Esophagus (tissue), 2 donors: ENCODE data around the gene RINL. TPM values are rescaled to one million over a fixed set of nuclear protein-coding genes. Genes with fewer than 3 reads are reported as not detected.

ENCODE experiments used
- H3K27ac ChIP-seq, 2 donors: one replicate each; pipeline ENCODE4 v1.5.1; 2013; ENCODE audit warnings: low read depth in 2 of 2, mild to moderate bottlenecking in 2 of 2, inconsistent platforms in 1 of 2, low read length in 1 of 2, moderate library complexity in 1 of 2
- H3K27me3 ChIP-seq, 2 donors: one replicate each; pipeline ENCODE4 v1.6.1; 2013; ENCODE audit warnings: low read length in 2 of 2, control low read depth in 1 of 2, mild to moderate bottlenecking in 1 of 2; ENCODE audit not compliant: insufficient read depth in 2 of 2, control insufficient read depth in 1 of 2
- H3K36me3 ChIP-seq, 2 donors: one replicate each; pipeline ENCODE4 v1.6.1; 2013; ENCODE audit warnings: low read length in 1 of 2; ENCODE audit not compliant: control insufficient read depth in 2 of 2, insufficient read depth in 2 of 2
- H3K4me1 ChIP-seq, 2 donors: one replicate each; pipeline ENCODE4 v1.6.1; 2013; ENCODE audit warnings: low read length in 1 of 2; ENCODE audit not compliant: control insufficient read depth in 2 of 2, insufficient read depth in 2 of 2
- H3K4me3 ChIP-seq, 2 donors: one replicate each; pipeline ENCODE4 v1.5.1; 2013; ENCODE audit warnings: low read length in 2 of 2, mild to moderate bottlenecking in 2 of 2, low read depth in 1 of 2, moderate library complexity in 1 of 2
- H3K9me3 ChIP-seq, 2 donors: one replicate each; pipeline ENCODE4 v1.6.1; 2013; ENCODE audit warnings: mild to moderate bottlenecking in 2 of 2, low read depth in 1 of 2, low read length in 1 of 2, moderate library complexity in 1 of 2; ENCODE audit not compliant: control insufficient read depth in 2 of 2, insufficient read depth in 1 of 2
- WGBS, 2 donors: extraction: QIAGEN DNeasy Blood & Tissue Kit; methylation state at CpG; one replicate each; pipeline ENCODE4 v1.1.7; 2013; 5-methylcytosine and 5-hydroxymethylcytosine counted together
- polyA plus RNA-seq, 2 donors: library from polyadenylated mRNA; stranded (reverse); fragments of 200-250 nt; gene quantifications; one replicate each; pipeline ENCODE4 v1.2.3, GENCODE V29; 2013
- donor health status: healthy with polysubstance abuse.
- donor health status: Bipolar disorder and iron deficiency.

The RINL gene
- polyA plus RNA-seq, 2 donors, result 8.4 to 20.5 TPM

DNA sequence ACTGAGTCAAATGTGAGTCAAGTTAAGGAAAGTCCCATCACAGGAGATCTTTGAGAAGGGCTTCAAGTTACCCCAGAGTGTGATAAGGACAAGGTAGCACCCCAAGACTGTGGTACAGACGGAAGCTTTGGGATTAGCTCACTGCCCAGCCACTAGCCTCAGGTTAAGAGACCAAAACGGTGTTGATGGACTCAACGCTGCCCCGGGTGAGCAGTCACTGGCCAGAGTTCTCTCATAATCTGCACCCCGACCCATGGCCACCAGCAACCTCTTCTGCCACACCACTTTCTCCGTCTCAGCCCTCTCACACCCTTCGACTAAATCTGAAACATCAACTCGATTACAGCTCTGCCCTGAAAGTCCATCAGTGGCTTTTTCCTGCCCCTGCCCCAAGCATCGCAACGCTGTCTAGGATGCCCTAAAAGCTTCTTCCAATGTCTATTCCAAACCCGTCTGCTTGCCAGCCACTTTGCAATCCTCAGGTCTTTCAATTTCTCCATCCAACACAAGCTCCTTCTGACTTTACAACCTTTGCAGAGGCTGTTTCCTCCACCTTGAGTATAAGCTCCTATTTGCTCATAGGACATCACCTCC lies 33.9 kb downstream of the RINL start:
- H3K27me3 ChIP-seq, result no peaks in the 10 kb centered on the region
- H3K36me3 ChIP-seq, result peaks cover 29 to 67% of the 10 kb centered on the region in 2 donors
- WGBS, 2 donors, result 85 to 86% methylated on average over 11 of the region's 11 CpGs
- H3K4me3 ChIP-seq, result no peak overlapping the region
- peaks cover 3 to 4% of the 10 kb centered on the region in 2 donors for H3K4me1 ChIP-seq
- H3K9me3 ChIP-seq, result no peaks in the 10 kb centered on the region
- no peak overlapping the region for H3K27ac ChIP-seq

DNA sequence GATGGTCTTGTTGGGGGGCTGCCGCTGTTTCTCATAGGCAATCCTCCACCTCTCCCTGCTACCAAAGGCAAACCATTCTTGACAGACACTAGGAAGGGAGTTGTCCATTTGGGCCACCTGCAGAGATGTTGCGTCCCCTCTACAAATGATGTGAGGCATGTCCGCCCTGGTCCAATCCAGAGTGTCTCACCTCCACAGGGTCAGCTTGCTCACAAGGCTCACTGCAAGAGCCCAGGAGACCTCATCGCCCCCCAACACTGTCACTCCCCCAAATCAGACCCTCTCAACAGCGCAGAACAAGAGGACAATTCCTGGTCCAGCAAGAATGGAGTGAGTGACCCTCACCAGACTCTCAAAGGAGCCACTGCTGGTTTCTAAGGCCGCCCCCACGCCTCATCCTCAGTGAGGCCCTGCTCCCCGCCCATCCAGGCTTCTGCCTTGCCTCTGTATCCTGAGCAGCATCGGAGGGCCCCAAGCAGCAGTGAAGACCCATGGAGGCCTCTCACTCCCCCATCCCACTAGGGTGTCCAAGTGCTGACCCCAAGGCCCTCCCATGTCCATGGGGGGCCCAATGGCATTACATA lies 34.8 kb downstream of the RINL start:
- Histone ChIP-seq H3K4me1 (peaks cover 3 to 4% of the 10 kb centered on the region in 2 donors), H3K27ac (peak overlapping the region; percentile 53 to 72), H3K9me3 (no peaks in the 10 kb centered on the region), H3K27me3 (no peaks in the 10 kb centered on the region), H3K36me3 (peaks cover 34 to 75% of the 10 kb centered on the region in 2 donors), H3K4me3 (no peak overlapping the region)
- WGBS, 2 donors, result 92 to 93% methylated on average over 9 of the region's 9 CpGs

DNA sequence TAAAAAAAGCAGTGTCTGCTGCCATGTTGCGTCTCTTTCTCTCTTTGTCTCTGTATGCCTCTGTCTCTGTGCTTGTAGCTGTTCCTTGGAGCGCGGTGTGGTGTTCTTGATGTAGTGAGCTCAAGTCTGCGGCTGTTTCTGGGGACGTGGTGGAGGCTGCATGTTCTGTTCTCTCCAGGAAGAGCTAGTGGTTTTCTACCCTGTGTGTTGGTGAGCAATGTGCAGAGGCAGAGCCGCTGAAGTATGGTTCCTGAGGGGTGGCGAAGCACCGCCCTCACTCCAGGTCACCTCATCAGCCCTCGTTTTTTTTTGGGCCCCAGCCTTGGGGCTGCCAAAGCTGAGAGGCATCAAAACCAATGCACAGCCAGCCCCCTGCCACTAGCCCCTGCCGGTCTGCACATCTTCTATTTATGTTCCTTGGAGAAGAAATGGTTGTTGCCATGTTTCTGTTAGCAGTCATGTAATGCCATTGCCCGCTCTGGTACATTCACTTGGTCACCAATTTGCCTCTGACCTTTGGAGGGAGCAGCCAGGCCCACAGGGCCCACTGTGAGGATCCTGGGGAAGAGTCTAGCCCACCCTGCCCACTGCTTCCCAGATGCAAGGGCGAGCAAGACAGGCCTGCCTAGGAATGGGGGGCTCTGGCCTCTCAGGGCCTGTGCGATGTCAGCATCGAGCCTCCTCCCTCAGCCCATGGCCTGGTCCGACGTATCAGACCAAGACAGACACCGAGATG lies 35.5 kb downstream of the RINL start:
- H3K4me3 ChIP-seq, result no peak overlapping the region
- no peaks in the 10 kb centered on the region for H3K9me3 ChIP-seq
- no peaks in the 10 kb centered on the region for H3K27me3 ChIP-seq
- peaks cover 3 to 6% of the 10 kb centered on the region in 2 donors for H3K4me1 ChIP-seq
- WGBS, 2 donors, result 82 to 85% methylated on average over 17 of the region's 17 CpGs
- H3K27ac ChIP-seq, result peak overlapping the region; percentile 53 to 72
- peaks cover 35 to 81% of the 10 kb centered on the region in 2 donors for H3K36me3 ChIP-seq

DNA sequence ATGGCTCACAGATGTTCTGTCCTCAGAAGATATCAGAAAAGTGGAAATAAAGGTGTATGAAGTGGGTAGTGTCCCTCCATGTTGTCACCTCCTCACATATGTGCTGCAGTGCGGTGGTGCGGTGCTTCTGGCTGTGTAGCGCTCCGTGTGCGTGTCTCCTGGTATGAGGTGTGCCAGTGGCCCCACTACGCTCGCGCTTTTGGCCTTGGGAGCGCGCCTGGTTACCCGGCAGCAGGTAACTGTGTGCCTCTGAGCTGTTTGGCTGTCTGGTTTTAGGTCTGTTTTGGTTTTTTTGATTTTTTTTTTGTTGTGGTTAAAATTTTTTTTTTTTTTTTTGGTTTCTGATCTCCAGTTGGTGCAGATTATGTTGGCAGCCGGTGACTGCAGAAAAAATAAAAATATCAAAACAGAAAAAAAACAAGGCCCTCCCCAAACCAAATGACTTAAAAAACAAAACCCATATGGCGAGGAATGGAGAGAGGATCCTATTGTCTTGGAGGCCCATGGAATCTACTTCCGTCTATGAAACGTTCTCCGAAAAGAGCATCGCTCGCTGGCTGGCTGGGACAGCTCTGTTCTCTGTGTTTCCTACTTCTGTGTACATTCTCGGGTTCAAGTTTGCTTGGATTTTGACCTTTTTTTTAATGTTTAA lies 36.2 kb downstream of the RINL start:
- Histone ChIP-seq H3K27ac (peak overlapping the region in 1 of 2 donors; percentile 72), H3K36me3 (peaks cover 41 to 80% of the 10 kb centered on the region in 2 donors), H3K4me3 (no peak overlapping the region), H3K9me3 (no peaks in the 10 kb centered on the region), H3K4me1 (peaks cover 3 to 9% of the 10 kb centered on the region in 2 donors), H3K27me3 (no peaks in the 10 kb centered on the region)
- WGBS, 2 donors, result 77 to 84% methylated on average over 19 of the region's 19 CpGs

DNA sequence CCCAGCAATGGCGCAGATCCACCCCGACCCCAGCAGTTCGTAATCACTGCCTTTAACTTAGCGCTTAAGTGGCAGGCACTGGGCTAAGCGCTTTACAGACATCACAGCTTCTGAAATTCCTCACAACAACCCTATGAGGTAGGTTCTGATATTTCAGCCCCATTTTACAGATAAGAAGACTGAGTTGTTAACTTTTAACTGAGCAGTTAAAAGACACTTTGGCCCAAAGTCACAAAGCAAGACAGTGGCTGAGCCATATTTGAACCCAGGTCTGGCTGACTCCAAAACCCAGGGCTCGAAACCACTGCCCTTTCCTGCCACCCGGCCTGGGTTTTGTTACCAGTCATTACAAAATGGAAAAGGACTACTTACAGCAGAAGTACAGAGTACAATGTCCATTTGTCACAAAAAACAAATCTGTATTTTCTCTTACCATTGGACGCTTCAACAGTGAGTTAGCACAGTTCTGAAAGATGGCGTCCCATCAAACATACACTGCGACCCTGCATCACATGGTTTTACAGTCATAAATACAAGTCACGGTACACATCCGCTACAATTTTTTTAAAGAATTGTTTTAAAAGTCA lies 36.8 kb downstream of the RINL start:
- H3K4me1 ChIP-seq, result peaks cover 3 to 13% of the 10 kb centered on the region in 2 donors

DNA sequence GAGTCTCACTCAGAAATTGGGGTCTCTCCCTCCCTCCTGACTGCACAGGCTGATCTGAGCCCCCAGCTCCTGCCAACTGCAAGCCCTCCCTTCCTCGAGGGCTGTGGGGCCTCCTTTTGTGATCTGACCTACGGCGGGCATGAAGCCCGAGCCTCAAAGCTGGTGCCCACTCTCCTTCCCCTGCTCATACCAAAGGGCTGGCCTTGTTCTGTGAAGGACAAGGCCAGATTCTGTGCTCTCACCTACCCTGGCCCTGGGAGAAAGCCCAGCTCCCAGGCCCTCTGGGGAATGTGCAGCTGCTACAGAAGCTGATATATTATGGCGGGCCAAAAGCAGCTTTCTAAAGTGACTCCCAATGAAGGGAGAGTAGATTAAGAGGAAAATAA lies 37.5 kb downstream of the RINL start:
- no peak overlapping the region for H3K4me3 ChIP-seq
- H3K36me3 ChIP-seq, result peaks cover 37 to 82% of the 10 kb centered on the region in 2 donors
- no peaks in the 10 kb centered on the region for H3K27me3 ChIP-seq
- no peaks in the 10 kb centered on the region for H3K9me3 ChIP-seq
- 77 to 87% methylated on average over 5 of the region's 5 CpGs for WGBS, 2 donors
- H3K4me1 ChIP-seq, result peaks cover 3 to 13% of the 10 kb centered on the region in 2 donors
- H3K27ac ChIP-seq, result peak overlapping the region; percentile 16 to 69

More for the DNA sequence above, 36.8 kb downstream of the RINL start:
- WGBS, 2 donors, result 86 to 87% methylated on average over 12 of the region's 12 CpGs
- H3K9me3 ChIP-seq, result no peaks in the 10 kb centered on the region
- no peak overlapping the region for H3K4me3 ChIP-seq
- H3K36me3 ChIP-seq, result peaks cover 44 to 82% of the 10 kb centered on the region in 2 donors
- H3K27me3 ChIP-seq, result no peaks in the 10 kb centered on the region
- H3K27ac ChIP-seq, result peak overlapping the region; percentile 40 to 69

DNA sequence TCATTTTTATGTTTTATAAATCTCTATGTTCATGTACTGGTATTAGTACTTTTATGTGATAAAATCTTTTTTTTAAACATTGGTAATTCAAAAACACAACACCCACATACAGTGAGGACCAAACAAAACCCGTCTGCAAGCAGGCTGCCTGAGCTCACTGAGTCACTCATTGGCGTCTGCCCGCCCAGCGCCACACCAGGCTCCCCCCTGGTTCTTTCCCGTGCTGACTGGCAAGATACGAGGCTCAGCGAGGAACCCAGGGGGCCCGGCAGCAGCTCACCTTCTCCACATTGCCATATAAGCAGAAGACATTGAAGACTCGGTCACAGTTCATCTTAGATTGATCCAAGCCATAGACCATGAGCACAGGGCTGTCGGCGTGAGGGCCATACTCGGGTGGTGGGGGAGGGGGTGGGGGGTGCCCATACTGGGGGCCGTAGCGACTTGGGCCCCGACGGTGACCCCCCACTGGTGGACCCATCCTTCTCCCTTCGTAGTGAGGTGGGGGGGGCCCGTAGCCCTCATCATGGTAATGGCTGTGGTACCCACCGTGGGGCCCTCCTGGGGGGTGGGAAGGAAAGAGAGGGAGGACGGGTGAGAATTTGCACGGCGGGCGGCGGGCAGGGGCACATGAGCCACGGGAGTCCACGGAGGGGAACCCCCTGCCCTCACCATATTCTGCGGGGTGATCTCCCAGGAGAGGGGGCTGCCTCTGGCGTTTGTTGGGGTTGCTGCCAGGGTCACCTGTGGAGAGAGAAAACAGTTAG lies 38.1 kb downstream of the RINL start:
- no peaks in the 10 kb centered on the region for H3K9me3 ChIP-seq
- H3K27me3 ChIP-seq, result no peaks in the 10 kb centered on the region
- H3K4me3 ChIP-seq, result no peak overlapping the region
- H3K4me1 ChIP-seq, result peaks cover 3 to 13% of the 10 kb centered on the region in 2 donors
- peak overlapping the region; percentile 69 to 88 for H3K27ac ChIP-seq
- 60 to 64% methylated on average over 28 of the region's 28 CpGs for WGBS, 2 donors
- H3K36me3 ChIP-seq, result peaks cover 34 to 80% of the 10 kb centered on the region in 2 donors

DNA sequence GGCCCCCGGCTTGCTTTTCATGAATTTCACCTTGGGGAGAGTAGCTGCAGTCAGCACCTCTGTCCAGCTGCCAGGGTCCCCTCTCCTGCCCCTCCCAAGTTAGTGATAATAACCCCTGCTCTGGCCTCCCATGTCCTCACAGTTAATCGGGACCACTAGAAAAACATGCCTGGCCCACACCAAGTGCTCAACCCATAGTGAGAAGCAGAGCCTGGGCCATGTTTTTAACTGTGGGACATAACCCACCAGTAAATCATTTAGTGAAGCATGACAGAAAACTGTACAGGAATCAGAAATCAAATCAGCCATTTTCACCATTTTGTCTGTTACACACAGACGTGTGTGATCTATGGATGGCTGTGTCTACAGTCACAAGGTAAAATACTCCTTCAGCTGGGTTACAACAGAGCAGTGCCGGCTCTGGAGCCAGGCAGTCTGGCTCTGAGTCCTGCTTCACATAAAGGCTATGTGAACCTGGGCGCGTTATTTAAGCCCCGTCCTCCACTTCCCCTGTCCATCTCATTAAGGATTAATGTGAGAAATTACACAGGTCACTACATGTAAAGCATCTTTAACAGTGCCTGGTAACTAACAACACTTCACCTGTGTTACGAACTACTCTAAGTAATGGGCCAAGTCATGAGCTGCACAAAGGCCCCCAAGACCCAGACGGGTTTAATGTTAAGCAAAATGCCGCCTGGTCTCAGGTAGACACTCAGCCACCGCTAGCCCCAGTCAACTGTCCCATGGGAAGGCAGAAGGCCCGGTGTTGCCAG lies 38.9 kb downstream of the RINL start:
- Histone ChIP-seq H3K9me3 (no peaks in the 10 kb centered on the region), H3K36me3 (peaks cover 34 to 72% of the 10 kb centered on the region in 2 donors), H3K4me3 (no peak overlapping the region), H3K4me1 (peaks cover 3 to 13% of the 10 kb centered on the region in 2 donors), H3K27ac (peak overlapping the region; percentile 88 to 92), H3K27me3 (no peaks in the 10 kb centered on the region)
- 54 to 76% methylated on average over 12 of the region's 12 CpGs for WGBS, 2 donors
